ENCODE data around the gene CRYZL1.
A peak's percentile ranks its signal among the peaks of the same experiment; 100 is the strongest.

Gene CRYZL1

GRCh38 chr21:33663241-33663640, 21.7 kb upstream of the CRYZL1 start:
- TF ChIP-seq CTCF (IDR thresholded peaks at IDR 0.05) = no peak

GRCh38 chr21:33662046-33662445, 20.5 kb upstream of the CRYZL1 start:
- no peak for DNase-seq (ENCODE audit: low spot score)
- no peak overlapping the region for H3K4me3 ChIP-seq
- H3K27ac ChIP-seq = no peak overlapping the region
- TF ChIP-seq CTCF (IDR thresholded peaks at IDR 0.05) = no peak

More at GRCh38 chr21:33663241-33663640, 21.7 kb upstream of the CRYZL1 start:
- Histone ChIP-seq H3K4me3 (no peak overlapping the region), H3K27ac (no peak overlapping the region)
- DNase-seq (ENCODE audit: low spot score) = no peak

GRCh38 chr21:33661146-33661545, 19.6 kb upstream of the CRYZL1 start:
- Histone ChIP-seq H3K27ac (no peak overlapping the region), H3K4me3 (no peak overlapping the region)
- no peak for TF ChIP-seq CTCF (IDR thresholded peaks at IDR 0.05)
- no peak for DNase-seq (ENCODE audit: low spot score)

- peak overlapping the region in 1 of 2 donors; percentile 63 for H3K27ac ChIP-seq
- DNase-seq (ENCODE audit: low spot score) = no peak
- H3K4me3 ChIP-seq = no peak overlapping the region
- TF ChIP-seq CTCF (IDR thresholded peaks at IDR 0.05) = no peak
Observed at GRCh38 chr21:33660406-33660805, 18.9 kb upstream of the CRYZL1 start.

GRCh38 chr21:33659568-33659949, 18.0 kb upstream of the CRYZL1 start:
- no peak for DNase-seq (ENCODE audit: low spot score)
- H3K4me3 ChIP-seq = no peak overlapping the region
- peak overlapping the region in 1 of 2 donors; percentile 63 for H3K27ac ChIP-seq
- no peak for TF ChIP-seq CTCF (IDR thresholded peaks at IDR 0.05)

- no peak overlapping the region for H3K4me3 ChIP-seq
- TF ChIP-seq CTCF (IDR thresholded peaks at IDR 0.05) = no peak
- no peak for DNase-seq (ENCODE audit: low spot score)
- H3K27ac ChIP-seq = peak overlapping the region in 1 of 2 donors; percentile 26
Observed at GRCh38 chr21:33658919-33659567, 17.5 kb upstream of the CRYZL1 start.

GRCh38 chr21:33657124-33657820, 15.7 kb upstream of the CRYZL1 start:
- Histone ChIP-seq H3K4me3 (no peak overlapping the region), H3K27ac (peak overlapping the region in 1 of 2 donors; percentile 64)
- no peak for DNase-seq (ENCODE audit: low spot score)
- no peak for TF ChIP-seq CTCF (IDR thresholded peaks at IDR 0.05)
